Suppressor macrophage (primary cell): Measurements from ENCODE around the gene ZNF827.
A peak's percentile ranks its signal among the peaks of the same experiment; 100 is the strongest.

Experiments used
- DNase-seq, 4 experiments: peaks; one replicate each; pipeline ENCODE4 v3.0.0-alpha.2; 2020 to 2022

The ZNF827 gene

GRCh38 chr4:145891958-145892357 lies 46.7 kb downstream of the ZNF827 start:
- no peak for DNase-seq

- DNase-seq: no peak
Measured at GRCh38 chr4:145890689-145891088, 47.9 kb downstream of the ZNF827 start.

GRCh38 chr4:145888393-145888792 lies 50.2 kb downstream of the ZNF827 start:
- DNase-seq: no peak

GRCh38 chr4:145887241-145887991 lies 51.2 kb downstream of the ZNF827 start:
- DNase-seq: peak in 1 of 4 experiments; percentile 4

GRCh38 chr4:145886871-145887240 lies 51.8 kb downstream of the ZNF827 start:
- DNase-seq: peak in 1 of 4 experiments; percentile 11

DNA sequence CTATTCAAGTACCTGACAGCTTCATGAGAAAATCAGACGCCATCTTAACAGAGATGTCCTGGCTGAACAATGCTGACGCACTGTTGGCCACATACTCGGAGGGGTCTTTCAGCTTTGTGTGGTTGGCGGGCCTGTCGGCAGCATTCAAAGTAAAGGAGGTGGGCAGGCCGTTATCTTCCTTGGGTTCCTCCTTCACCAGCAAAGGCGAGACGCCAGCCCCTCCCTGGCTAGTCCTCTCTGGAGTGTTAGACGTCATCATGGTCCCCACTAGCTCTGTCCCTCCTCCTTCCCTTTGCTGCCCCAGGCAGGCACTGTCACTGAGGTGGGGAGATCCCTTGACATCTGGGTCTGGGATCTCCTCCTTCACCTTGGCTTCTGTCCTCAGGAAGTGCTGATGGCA lies 53.0 kb downstream of the ZNF827 start:
- DNase-seq: no peak

GRCh38 chr4:145884775-145885174 lies 53.8 kb downstream of the ZNF827 start:
- no peak for DNase-seq

GRCh38 chr4:145883101-145883694 lies 55.4 kb downstream of the ZNF827 start:
- DNase-seq: no peak

- no peak for DNase-seq
Measured at GRCh38 chr4:145882604-145883003, 56.0 kb downstream of the ZNF827 start.

- DNase-seq: no peak
Measured at GRCh38 chr4:145881989-145882388, 56.6 kb downstream of the ZNF827 start.

GRCh38 chr4:145881576-145881975 lies 57.0 kb downstream of the ZNF827 start:
- no peak for DNase-seq

DNA sequence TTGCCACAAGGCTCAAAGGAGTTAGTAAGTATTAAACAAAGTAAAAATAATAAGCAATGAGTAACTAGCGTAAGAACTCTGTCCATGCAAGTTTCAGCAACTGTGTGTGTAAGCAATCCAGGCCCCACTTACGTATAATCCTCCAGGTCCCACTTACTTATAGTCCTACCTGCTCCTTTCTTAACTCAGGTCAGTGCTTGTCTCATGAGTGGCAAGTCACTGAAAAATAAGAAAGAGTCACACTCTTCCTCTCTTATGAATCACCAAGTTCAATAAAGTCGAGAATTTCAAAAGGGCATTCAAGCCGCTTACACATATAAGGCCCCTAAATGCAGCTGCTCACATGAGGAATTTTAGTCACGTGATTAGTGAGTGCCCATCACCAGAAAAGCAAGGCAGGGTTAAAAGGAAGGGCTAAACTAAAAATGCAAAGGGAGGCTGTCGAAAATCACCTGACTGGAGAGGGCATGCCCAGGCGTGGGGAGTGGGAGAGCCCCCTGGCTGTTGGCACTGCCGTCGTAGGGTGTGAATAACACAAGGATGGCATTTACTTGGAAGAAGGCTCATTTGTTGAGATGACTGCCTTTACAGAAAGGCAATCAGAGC lies 58.2 kb downstream of the ZNF827 start:
- no peak for DNase-seq

DNA sequence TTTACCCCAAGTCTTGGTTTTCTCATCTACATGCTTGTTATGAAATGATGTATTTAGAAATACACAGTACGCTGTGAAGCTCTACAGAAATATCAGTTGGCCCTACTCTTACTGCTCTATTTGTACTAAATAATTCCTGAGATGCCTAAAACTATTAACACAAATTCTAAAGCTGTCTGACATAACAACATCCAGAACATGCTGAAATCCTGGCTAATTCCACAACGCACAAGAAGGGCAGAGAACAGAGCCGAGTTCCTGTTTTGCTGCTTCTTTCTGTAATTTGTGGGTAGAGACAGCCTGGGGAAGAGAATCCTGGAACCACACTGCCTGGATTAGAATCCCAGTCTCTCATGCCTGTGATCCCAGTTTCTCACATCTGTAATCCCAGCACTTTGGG lies 59.0 kb downstream of the ZNF827 start:
- DNase-seq: peak in 3 of 4 experiments; percentile 6 to 25 (median 18)

- no peak for DNase-seq
Measured at GRCh38 chr4:145878501-145879435, 59.9 kb downstream of the ZNF827 start.

DNA sequence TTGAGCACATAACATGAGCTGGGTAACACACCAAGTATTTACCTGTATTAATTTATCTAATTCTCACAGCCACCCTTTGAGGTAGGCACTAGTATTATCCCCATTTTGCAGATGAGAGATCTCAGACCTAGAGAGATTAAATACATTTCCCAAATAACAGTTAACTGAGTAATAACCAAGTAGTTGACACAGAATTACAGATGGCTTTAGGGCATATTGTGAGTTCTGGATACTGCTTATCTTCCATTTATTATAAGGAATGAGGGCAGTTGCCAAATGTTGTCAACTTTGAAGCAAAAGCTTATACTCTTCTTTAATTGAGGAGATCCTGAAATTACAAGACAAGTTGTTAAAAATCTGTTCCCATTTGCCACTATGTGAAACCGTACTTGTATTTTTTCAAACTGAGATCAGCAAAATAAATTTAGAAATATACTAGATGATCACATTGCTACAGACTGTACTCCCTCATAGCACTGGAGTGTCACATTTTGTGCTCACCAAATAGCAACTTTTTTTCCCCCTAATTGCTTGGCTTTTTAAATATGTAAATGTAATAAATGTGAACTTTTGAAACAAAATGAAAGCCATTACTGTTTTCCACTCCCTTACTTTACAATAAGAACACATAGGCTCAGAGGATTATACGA lies 62.0 kb downstream of the ZNF827 start:
- no peak for DNase-seq

GRCh38 chr4:145873901-145874300 lies 64.7 kb downstream of the ZNF827 start:
- DNase-seq: no peak

GRCh38 chr4:145871209-145871608 lies 67.4 kb downstream of the ZNF827 start:
- no peak for DNase-seq

DNA sequence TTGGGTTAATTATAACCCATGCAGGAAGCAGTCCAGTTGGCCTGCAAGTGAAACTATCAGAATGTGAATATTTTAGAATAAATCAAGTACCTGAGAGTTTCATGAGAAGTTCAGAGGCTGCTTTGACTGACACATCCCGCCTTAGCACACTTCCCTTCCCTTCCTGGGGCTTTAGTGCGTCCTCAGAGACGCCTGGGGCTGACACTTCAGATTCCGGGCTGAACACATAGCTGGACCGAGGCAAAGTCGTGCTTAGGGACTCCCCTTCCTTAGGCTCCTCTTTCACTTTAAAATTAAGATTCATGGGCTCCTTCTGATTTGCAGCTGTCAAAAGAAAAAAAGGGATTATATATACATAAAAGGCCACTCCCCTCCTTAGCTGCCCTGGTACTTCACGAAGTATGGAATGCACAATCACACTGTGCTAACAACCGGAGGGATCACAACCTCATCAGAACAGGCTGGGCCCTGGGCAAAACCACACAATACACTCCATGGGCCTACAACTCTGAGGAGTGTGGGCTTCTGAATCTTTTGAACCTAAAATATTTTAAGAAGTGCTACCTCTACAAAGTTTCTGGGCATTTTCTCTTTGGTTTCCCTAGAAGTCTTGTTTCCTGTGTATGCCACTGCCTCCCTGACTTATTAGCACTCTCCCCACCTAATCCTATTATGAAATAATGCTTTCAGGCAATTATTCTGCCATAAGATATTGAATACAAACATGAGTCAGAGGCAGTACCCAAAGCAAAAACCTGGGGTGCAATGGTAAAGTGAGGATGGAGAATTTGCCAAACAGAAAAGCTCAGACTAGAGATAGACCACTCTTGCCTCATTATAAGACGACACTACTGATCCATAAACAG lies 68.2 kb downstream of the ZNF827 start:
- DNase-seq: no peak

GRCh38 chr4:145868637-145869409 lies 69.8 kb downstream of the ZNF827 start:
- peak in 2 of 4 experiments; percentile 9 to 22 for DNase-seq

DNA sequence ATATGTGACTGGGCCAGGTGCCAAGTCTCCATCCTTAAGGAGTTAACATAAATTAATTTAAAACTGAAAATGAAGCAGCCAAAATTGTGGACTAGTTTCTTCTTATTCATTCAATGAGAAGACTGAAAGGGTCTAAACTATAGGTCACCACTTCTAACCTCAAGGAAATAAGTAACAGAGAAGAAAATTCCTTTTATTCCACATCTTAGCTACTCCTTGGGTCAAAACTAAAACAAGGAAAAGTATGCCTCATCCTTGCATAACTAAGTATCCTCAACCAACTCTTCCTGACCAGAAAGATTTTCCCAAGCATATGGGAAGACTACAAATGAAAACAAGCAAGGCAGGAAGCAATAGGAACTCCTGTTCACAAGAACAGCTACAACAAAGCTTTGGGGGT lies 71.2 kb downstream of the ZNF827 start:
- DNase-seq: no peak

DNA sequence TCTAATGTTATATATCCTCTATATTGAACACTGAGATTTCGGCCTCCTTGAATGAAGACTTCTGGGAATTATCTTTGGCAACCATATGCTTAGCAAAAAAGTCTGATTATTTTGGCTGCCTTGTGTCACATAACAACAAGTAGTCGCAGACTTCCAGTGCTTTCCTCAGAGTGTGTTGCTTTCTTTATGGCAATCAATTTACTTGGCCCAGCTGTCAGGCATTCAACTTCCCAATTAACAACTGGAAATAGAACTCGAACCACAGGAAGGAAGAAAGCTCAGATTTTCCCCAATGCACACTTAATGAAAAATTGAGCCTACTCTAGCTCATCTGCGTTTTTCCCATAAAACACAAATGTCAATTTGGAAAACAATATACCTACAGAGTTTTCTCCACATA lies 71.6 kb downstream of the ZNF827 start:
- DNase-seq: no peak
